Upper lobe of left lung (tissue), 6 donors: Measurements from ENCODE around the gene SLC35G6. TPM values are rescaled to one million over a fixed set of nuclear protein-coding genes. Genes with fewer than 3 reads are reported as not detected.

Experiments
- ATAC-seq, 2 donors: fragments of 200-7000 bp; cut with Tn5 transposase; one replicate each; pipeline ENCODE4 v1.9.1; 2022; ENCODE audit warnings: mild to moderate bottlenecking in 2 of 2, moderate library complexity in 2 of 2; ENCODE audit not compliant: low FRiP score in 2 of 2
- DNase-seq, 2 donors: peaks; one replicate each; pipeline ENCODE4 v3.0.0-alpha.2; 2019 to 2020
- H3K27ac ChIP-seq, 4 donors: fragments of 200-600 bp; sonication (generic); one replicate each; pipeline ENCODE4 v1.5.1; 2016 to 2019
- H3K27me3 ChIP-seq, 4 donors: fragments of 200-600 bp; sonication (generic); one replicate each; pipeline ENCODE4 v1.5.1; 2017 to 2019
- H3K36me3 ChIP-seq, 4 donors: fragments of 200-600 bp; sonication (generic); one replicate each; pipeline ENCODE4 v1.5.1; 2016 to 2019
- H3K4me1 ChIP-seq, 4 donors: fragments of 200-600 bp; sonication (generic); one replicate each; pipeline ENCODE4 v1.5.1; 2018 to 2019
- H3K4me3 ChIP-seq, 4 donors: fragments of 200-600 bp; sonication (generic); one replicate each; pipeline ENCODE4 v1.5.1; 2017 to 2019; ENCODE audit warnings: mild to moderate bottlenecking in 2 of 4, moderate library complexity in 1 of 4
- H3K9me3 ChIP-seq, 4 donors: fragments of 200-600 bp; sonication (generic); one replicate each; pipeline ENCODE4 v1.5.1; 2018 to 2019
- CTCF ChIP-seq, 6 experiments: fragments of 450-650 bp in 4 of 6; fragments of 200-600 bp in 2 of 6; sonication (generic) in 2 of 6; IDR thresholded peaks; one replicate each; pipeline ENCODE4 v1.5.1; 2016 to 2019; ENCODE audit warnings: antibody characterized with exemption in 6 of 6
- EP300 ChIP-seq, 4 donors: sonication (generic); formaldehyde crosslinking; IDR thresholded peaks; one replicate each; pipeline ENCODE4 v1.5.1; 2017; ENCODE audit warnings: antibody characterized with exemption in 4 of 4, control low read depth in 2 of 4
- POLR2A ChIP-seq, 4 donors: fragments of 450-650 bp; IDR thresholded peaks; one replicate each; pipeline ENCODE4 v1.5.1; 2016 to 2017; ENCODE audit warnings: antibody characterized with exemption in 4 of 4, mild to moderate bottlenecking in 2 of 4
- POLR2AphosphoS5 ChIP-seq, 2 donors: sonication (generic); formaldehyde crosslinking; IDR thresholded peaks; one replicate each; pipeline ENCODE4 v1.5.1; 2017; ENCODE audit warnings: antibody characterized with exemption in 2 of 2
- WGBS, 2 donors: methylation state at CpG; one replicate each; pipeline ENCODE4 v1.1.5; 2017 to 2018; 5-methylcytosine and 5-hydroxymethylcytosine counted together
- total RNA-seq, 6 donors: library from RNA; depleted of rRNA in 4 of 6; stranded (reverse); fragments of >200 nt in 4 of 6; gene quantifications; one replicate each; pipeline versions ENCODE4 v1.1.0 to v1.2.1, GENCODE V29; 2016 to 2021
- donor health status: DM: no; HTN: no; CAD: no; lungs with moderate emphysema.
- donor health status: DM: no; HTN: yes; CAD: no; lungs with severe emphysema.

Gene SLC35G6
- total RNA-seq, 6 donors from 2014 or later: not detected

- ATAC-seq (no peak), DNase-seq (no peak)
- Histone ChIP-seq H3K4me1 (no peaks in the 10 kb centered on the region), H3K27ac (no peak overlapping the region), H3K4me3 (no peak overlapping the region), H3K9me3 (no peaks in the 10 kb centered on the region), H3K27me3 (no peaks in the 10 kb centered on the region), H3K36me3 (peaks cover 59 to 100% (median 94%) of the 10 kb centered on the region in 4 donors)
- WGBS, 2 donors: 93 to 95% methylated on average over 9 of the region's 9 CpGs
- TF ChIP-seq EP300 (IDR thresholded peaks at IDR 0.05): no peak
Measured at GRCh38 chr17:7508846-7509245, 27.6 kb downstream of the SLC35G6 start.

- DNase-seq: no peak
- Histone ChIP-seq H3K27me3 (no peaks in the 10 kb centered on the region), H3K27ac (no peak overlapping the region), H3K4me3 (no peak overlapping the region), H3K9me3 (no peaks in the 10 kb centered on the region), H3K4me1 (peaks cover 0 to 2% (median under 1%) of the 10 kb centered on the region in 4 donors), H3K36me3 (peaks cover 52 to 97% (median 90%) of the 10 kb centered on the region in 4 donors)
- 84% methylated on average over 4 to 5 of the region's 5 CpGs for WGBS, 2 donors
- TF ChIP-seq POLR2A (IDR thresholded peaks at IDR 0.05): no peak
- no peak for TF ChIP-seq POLR2AphosphoS5 (IDR thresholded peaks at IDR 0.05)
- no peak for TF ChIP-seq EP300 (IDR thresholded peaks at IDR 0.05)
- no peak for TF ChIP-seq CTCF (IDR thresholded peaks at IDR 0.05)
- ATAC-seq: no peak
Measured at GRCh38 chr17:7509937-7510336, 28.7 kb downstream of the SLC35G6 start.

GRCh38 chr17:7511108-7511507 lies 29.9 kb downstream of the SLC35G6 start:
- Histone ChIP-seq H3K27me3 (no peaks in the 10 kb centered on the region), H3K9me3 (no peaks in the 10 kb centered on the region), H3K4me1 (peaks cover 3 to 10% (median 9%) of the 10 kb centered on the region in 4 donors), H3K36me3 (peaks cover 52 to 86% (median 80%) of the 10 kb centered on the region in 4 donors), H3K4me3 (no peak overlapping the region), H3K27ac (no peak overlapping the region)
- WGBS, 2 donors: 83% methylated on average over 10 of the region's 10 CpGs
- TF ChIP-seq POLR2AphosphoS5 (IDR thresholded peaks at IDR 0.05) (no peak), EP300 (IDR thresholded peaks at IDR 0.05) (no peak), POLR2A (IDR thresholded peaks at IDR 0.05) (no peak), CTCF (IDR thresholded peaks at IDR 0.05) (no peak)
- DNase-seq (no peak), ATAC-seq (peak; percentile 11 to 34)

GRCh38 chr17:7512105-7512504 lies 30.9 kb downstream of the SLC35G6 start:
- WGBS, 2 donors: 95 to 96% methylated on average over 13 to 15 of the region's 15 CpGs
- Histone ChIP-seq H3K9me3 (no peaks in the 10 kb centered on the region), H3K27ac (no peak overlapping the region), H3K36me3 (peaks cover 44 to 76% (median 71%) of the 10 kb centered on the region in 4 donors), H3K27me3 (no peaks in the 10 kb centered on the region), H3K4me3 (no peak overlapping the region), H3K4me1 (peaks cover 3 to 15% (median 10%) of the 10 kb centered on the region in 4 donors)
- TF ChIP-seq POLR2A (IDR thresholded peaks at IDR 0.05) (no peak), EP300 (IDR thresholded peaks at IDR 0.05) (no peak), CTCF (IDR thresholded peaks at IDR 0.05) (no peak), POLR2AphosphoS5 (IDR thresholded peaks at IDR 0.05) (no peak)
- ATAC-seq (no peak), DNase-seq (peak in 1 of 2 donors; percentile 71)

- DNase-seq: no peak
- Histone ChIP-seq H3K27me3 (no peaks in the 10 kb centered on the region), H3K27ac (no peak overlapping the region), H3K4me3 (no peak overlapping the region), H3K9me3 (no peaks in the 10 kb centered on the region), H3K36me3 (peaks cover 44 to 67% (median 63%) of the 10 kb centered on the region in 4 donors), H3K4me1 (peaks cover 3 to 15% (median 10%) of the 10 kb centered on the region in 4 donors)
- TF ChIP-seq CTCF (IDR thresholded peaks at IDR 0.05): no peak
- TF ChIP-seq EP300 (IDR thresholded peaks at IDR 0.05): no peak
- no peak for TF ChIP-seq POLR2A (IDR thresholded peaks at IDR 0.05)
- TF ChIP-seq POLR2AphosphoS5 (IDR thresholded peaks at IDR 0.05): no peak
- no peak for ATAC-seq
- WGBS, 2 donors: 81 to 83% methylated on average over 19 to 20 of the region's 20 CpGs
Measured at GRCh38 chr17:7512824-7513540, 31.7 kb downstream of the SLC35G6 start.
